Endodermal cell (in vitro differentiated cells): Measurements from ENCODE around the gene MYO1H. TPM values are rescaled to one million over a fixed set of nuclear protein-coding genes. Genes with fewer than 3 reads are reported as not detected.

Experiments used
- DNase-seq: peaks from one replicate; pipeline ENCODE4 v3.0.0-alpha.2; 2017
- H3K27ac ChIP-seq: 2 replicates; pipeline ENCODE4 v1.5.1; 2013; ENCODE audit warnings: mild to moderate bottlenecking, low read depth, low read length, moderate library complexity
- H3K27me3 ChIP-seq: 2 replicates; pipeline ENCODE4 v1.6.1; 2013; ENCODE audit warnings: mild to moderate bottlenecking, low read length, moderate library complexity; ENCODE audit not compliant: insufficient read depth, control insufficient read depth, poor library complexity, severe bottlenecking
- H3K36me3 ChIP-seq: 2 replicates; pipeline ENCODE4 v1.7.0; 2013; ENCODE audit warnings: mild to moderate bottlenecking, low read length, moderate library complexity; ENCODE audit not compliant: control insufficient read depth, insufficient read depth
- H3K4me1 ChIP-seq: one replicate; pipeline ENCODE4 v1.7.0; 2013; ENCODE audit warnings: low read length; ENCODE audit not compliant: control insufficient read depth, insufficient read depth
- H3K4me3 ChIP-seq: 2 replicates; pipeline ENCODE4 v1.5.1; 2013; ENCODE audit warnings: mild to moderate bottlenecking, low read length, moderate library complexity
- H3K9ac ChIP-seq: 2 replicates; pipeline ENCODE4 v1.6.1; 2013; ENCODE audit warnings: mild to moderate bottlenecking, low read length, moderate library complexity; ENCODE audit not compliant: poor library complexity, severe bottlenecking; ENCODE audit errors: extremely low read depth
- H3K9me3 ChIP-seq: 2 replicates; pipeline ENCODE4 v1.6.1; 2013; ENCODE audit warnings: mild to moderate bottlenecking, low read length, moderate library complexity; ENCODE audit not compliant: control insufficient read depth
- H3K27ac Mint-ChIP-seq: 2 replicates; pipeline ENCODE4 v1.8.0; 2020; ENCODE audit warnings: mixed read lengths
- H3K27me3 Mint-ChIP-seq: 2 replicates; pipeline ENCODE4 v1.8.0; 2021; ENCODE audit warnings: mild to moderate bottlenecking, mixed read lengths; ENCODE audit not compliant: insufficient read depth
- H3K36me3 Mint-ChIP-seq: 2 replicates; pipeline ENCODE4 v1.8.0; 2020; ENCODE audit warnings: low read depth, mixed read lengths
- H3K4me1 Mint-ChIP-seq: 2 replicates; pipeline ENCODE4 v1.8.0; 2020; ENCODE audit warnings: mixed read lengths
- H3K4me3 Mint-ChIP-seq: 2 replicates; pipeline ENCODE4 v1.8.0; 2020; ENCODE audit warnings: mild to moderate bottlenecking, moderate library complexity, mixed read lengths
- H3K9me3 Mint-ChIP-seq: 2 replicates; pipeline ENCODE4 v1.8.0; 2020; ENCODE audit warnings: mild to moderate bottlenecking, mixed read lengths
- WGBS, 2 experiments: methylation state at CpG; one replicate each; pipeline versions ENCODE4 v1.1.5 to v1.1.7; 2013; ENCODE audit warnings: missing lambda C conversion rate in 2 of 2, mixed read lengths in 1 of 2; ENCODE audit not compliant: insufficient coverage in 1 of 2, insufficient read length in 1 of 2; 5-methylcytosine and 5-hydroxymethylcytosine counted together
- total RNA-seq, 2 donors: library from RNA; stranded (reverse); fragmentation: NEBNext Ultra II Directional in 1 of 2; extraction: Animal tissue kit (Norgen Biotek cat#: 25700) in 1 of 2; gene quantifications; 2 replicates in 1 of 2; 3 replicates in 1 of 2; pipeline ENCODE4 v1.2.1, GENCODE V29; 2021
- TF ChIP-seq, protein P1 (sequence below): fragments of 200-600 bp; sonication (generic); conservative IDR thresholded peaks from 2 replicates; pipeline ENCODE4 v1.5.0; 2021; ENCODE audit warnings: antibody characterized with exemption, mild to moderate bottlenecking

Gene MYO1H
- total RNA-seq, 2 donors from 2014 or later: not detected

DNA sequence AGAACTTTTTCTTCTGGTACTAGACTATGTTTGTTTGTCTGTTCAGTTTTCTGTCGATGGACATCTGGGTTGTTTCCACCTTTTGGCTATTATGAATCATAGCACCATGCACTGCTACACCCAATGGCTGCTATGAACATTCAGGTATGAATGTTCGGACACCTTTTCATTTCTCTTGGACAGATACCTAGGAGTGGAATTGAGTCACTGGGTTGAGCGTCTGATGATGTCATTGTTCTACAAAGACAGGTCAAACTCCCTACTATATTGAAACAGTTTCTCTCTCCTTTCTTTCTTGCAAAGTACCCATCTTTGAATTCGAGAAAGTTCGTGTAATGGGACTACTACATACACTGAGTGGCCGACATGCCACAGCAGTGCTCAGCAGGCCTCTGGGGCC is 84.7 kb downstream of the MYO1H start:
- TF ChIP-seq, protein P1, sequence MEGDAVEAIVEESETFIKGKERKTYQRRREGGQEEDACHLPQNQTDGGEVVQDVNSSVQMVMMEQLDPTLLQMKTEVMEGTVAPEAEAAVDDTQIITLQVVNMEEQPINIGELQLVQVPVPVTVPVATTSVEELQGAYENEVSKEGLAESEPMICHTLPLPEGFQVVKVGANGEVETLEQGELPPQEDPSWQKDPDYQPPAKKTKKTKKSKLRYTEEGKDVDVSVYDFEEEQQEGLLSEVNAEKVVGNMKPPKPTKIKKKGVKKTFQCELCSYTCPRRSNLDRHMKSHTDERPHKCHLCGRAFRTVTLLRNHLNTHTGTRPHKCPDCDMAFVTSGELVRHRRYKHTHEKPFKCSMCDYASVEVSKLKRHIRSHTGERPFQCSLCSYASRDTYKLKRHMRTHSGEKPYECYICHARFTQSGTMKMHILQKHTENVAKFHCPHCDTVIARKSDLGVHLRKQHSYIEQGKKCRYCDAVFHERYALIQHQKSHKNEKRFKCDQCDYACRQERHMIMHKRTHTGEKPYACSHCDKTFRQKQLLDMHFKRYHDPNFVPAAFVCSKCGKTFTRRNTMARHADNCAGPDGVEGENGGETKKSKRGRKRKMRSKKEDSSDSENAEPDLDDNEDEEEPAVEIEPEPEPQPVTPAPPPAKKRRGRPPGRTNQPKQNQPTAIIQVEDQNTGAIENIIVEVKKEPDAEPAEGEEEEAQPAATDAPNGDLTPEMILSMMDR: no peak
- Mint-ChIP-seq H3K4me1 (peaks cover 18% of the 10 kb centered on the region), H3K27me3 (no peaks in the 10 kb centered on the region), H3K4me3 (no peak overlapping the region), H3K36me3 (no peaks in the 10 kb centered on the region), H3K27ac (no peak overlapping the region), H3K9me3 (peaks cover 6% of the 10 kb centered on the region)
- Histone ChIP-seq H3K36me3 (no peaks in the 10 kb centered on the region), H3K27ac (no peak overlapping the region), H3K4me1 (no peaks in the 10 kb centered on the region), H3K4me3 (no peak overlapping the region), H3K9me3 (no peaks in the 10 kb centered on the region), H3K9ac (no peak overlapping the region), H3K27me3 (no peaks in the 10 kb centered on the region)
- WGBS, 2 experiments: 61 to 84% methylated on average over 6 of the region's 6 CpGs
- no peak for DNase-seq

DNA sequence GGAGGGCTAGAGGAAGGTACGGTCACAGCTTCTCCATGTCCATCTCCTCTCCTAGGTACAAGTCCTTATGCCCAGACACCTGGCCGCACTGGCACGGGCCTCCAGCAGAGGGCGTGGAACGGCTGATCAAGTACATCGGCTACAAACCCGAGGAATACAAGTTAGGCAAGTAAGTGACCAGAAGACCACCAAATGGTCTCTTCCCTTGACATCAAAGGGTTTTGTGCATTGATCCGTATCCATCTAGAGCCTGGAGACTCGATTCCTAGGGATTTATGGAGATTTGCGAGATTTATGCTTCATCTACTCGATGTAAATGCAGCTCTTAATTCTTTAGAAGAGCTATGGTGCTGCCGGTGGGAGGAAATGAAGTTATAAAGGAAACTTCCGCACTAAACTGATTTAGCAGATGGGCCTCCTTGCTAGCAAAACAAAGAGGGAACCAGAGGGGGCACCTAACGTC is 85.2 kb downstream of the MYO1H start:
- no peak overlapping the region for H3K27ac Mint-ChIP-seq
- Histone ChIP-seq H3K9ac (no peak overlapping the region), H3K9me3 (no peaks in the 10 kb centered on the region), H3K4me3 (no peak overlapping the region), H3K27me3 (no peaks in the 10 kb centered on the region), H3K36me3 (no peaks in the 10 kb centered on the region), H3K27ac (no peak overlapping the region), H3K4me1 (no peaks in the 10 kb centered on the region)
- no peak overlapping the region for H3K4me3 Mint-ChIP-seq
- TF ChIP-seq, protein P1: peak; percentile 93
- H3K27me3 Mint-ChIP-seq: no peaks in the 10 kb centered on the region
- H3K36me3 Mint-ChIP-seq: no peaks in the 10 kb centered on the region
- peak; percentile 99 for DNase-seq
- peaks cover 18% of the 10 kb centered on the region for H3K4me1 Mint-ChIP-seq
- H3K9me3 Mint-ChIP-seq: peaks cover 6% of the 10 kb centered on the region
- 57 to 60% methylated on average over 14 of the region's 14 CpGs for WGBS, 2 experiments

DNA sequence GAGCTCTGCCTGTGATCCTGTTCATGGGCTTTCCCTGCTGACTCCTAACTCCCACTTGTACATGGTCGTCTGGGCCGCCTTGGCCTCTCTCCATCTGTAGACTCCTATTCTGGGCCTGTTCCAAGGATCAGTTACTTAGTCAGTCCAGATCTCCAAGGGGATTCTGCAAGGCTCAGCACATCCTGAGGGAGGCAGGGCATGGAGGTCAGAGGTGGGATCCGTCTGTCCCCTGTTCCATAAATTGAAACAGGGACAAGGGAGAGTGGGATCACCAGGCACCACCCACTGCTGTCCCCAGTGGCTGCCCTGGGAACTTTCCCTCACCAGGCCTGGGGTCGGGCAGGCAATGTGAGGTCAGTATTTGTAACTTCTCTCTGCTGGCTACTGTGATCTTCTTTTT is 85.9 kb downstream of the MYO1H start:
- peak; percentile 90 for DNase-seq
- H3K27ac ChIP-seq: no peak overlapping the region
- Mint-ChIP-seq H3K36me3 (peaks cover 5% of the 10 kb centered on the region), H3K27ac (no peak overlapping the region), H3K9me3 (peaks cover 6% of the 10 kb centered on the region), H3K4me3 (no peak overlapping the region), H3K4me1 (peaks cover 18% of the 10 kb centered on the region), H3K27me3 (no peaks in the 10 kb centered on the region)
- no peaks in the 10 kb centered on the region for H3K9me3 ChIP-seq
- H3K36me3 ChIP-seq: no peaks in the 10 kb centered on the region
- H3K4me3 ChIP-seq: no peak overlapping the region
- H3K27me3 ChIP-seq: no peaks in the 10 kb centered on the region
- TF ChIP-seq, protein P1: peak; percentile 76
- no peak overlapping the region for H3K9ac ChIP-seq
- 89 to 93% methylated on average over 3 to 4 of the region's 4 CpGs for WGBS, 2 experiments
- H3K4me1 ChIP-seq: no peaks in the 10 kb centered on the region
